ENCODE measurements around the gene EPAS1. TPM values are rescaled to one million over a fixed set of nuclear protein-coding genes. Genes with fewer than 3 reads are reported as not detected.

Gene EPAS1
- total and polyA plus RNA-seq, 2 of the 13 experiments (the other 11 are each of a cell fraction or from before 2014, with no cell fraction given): 47.1 to 182 TPM

DNA sequence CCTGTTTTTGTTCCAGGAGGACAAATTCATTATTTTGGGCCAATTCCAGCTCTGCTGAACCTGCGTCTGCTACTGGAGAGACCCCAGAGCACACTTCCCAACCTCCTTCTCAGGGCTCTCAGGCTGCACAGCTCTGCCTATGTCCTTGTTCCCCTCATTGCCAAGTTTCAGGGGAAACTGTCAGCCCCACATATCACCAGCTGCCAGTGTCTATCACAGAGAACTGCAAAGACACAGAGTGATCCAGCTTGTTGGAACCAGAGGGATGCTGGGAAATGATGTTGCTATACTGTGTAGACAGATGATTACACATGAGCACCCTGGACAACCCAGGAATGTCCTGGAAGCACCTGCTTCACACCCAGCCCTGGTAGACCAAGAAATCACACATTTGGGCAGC lies 114.8 kb downstream of the EPAS1 start:
- no peak overlapping the region for H2AFZ ChIP-seq (ENCODE audit: low read length)
- no peak overlapping the region for H3K9ac ChIP-seq (ENCODE audit: insufficient read depth, low read depth, low read length)
- 96% methylated on average over 1 of the region's 1 CpG for WGBS (ENCODE audit: low lambda C conversion rate)
- H3K9me3 ChIP-seq (ENCODE audit: low read length): no peaks in the 10 kb centered on the region
- H3K4me3 ChIP-seq (replicated peaks in 1 of 3; ENCODE audit: insufficient read depth in 1 of 3, low read depth in 2 of 3, low read length in 3 of 3): no peak overlapping the region
- no peak for DNase-seq (ENCODE audit: low spot score)
- H4K20me1 ChIP-seq (ENCODE audit: insufficient read depth, low read length): no peaks in the 10 kb centered on the region
- no peaks in the 10 kb centered on the region for H3K27me3 ChIP-seq (ENCODE audit: control insufficient read depth in 1 of 2, insufficient read depth in 2 of 2, low read length in 2 of 2)
- H3K79me2 ChIP-seq (ENCODE audit: insufficient read depth, low read length): peaks cover 33% of the 10 kb centered on the region
- POLR2A ChIA-PET: interaction anchor here (1.3 to 1.4 kb wide), 2 partner anchors 23 to 104 kb away, joined by 3 to 5 read pairs; no protein-coding TSS in a partner anchor
- H3K27ac ChIP-seq (ENCODE audit: extremely low read length, insufficient read depth, low read length): peak overlapping the region; percentile 5
- ATAC-seq: no peak
- BruUV-seq (replicated peaks): no TSS peak
- peak; percentile 49 for FAIRE-seq
- H3K4me1 ChIP-seq (ENCODE audit: insufficient read depth, low read length): peaks cover 95% of the 10 kb centered on the region
- H3K36me3 ChIP-seq (replicated peaks in 1 of 2; ENCODE audit: control insufficient read depth in 1 of 2, insufficient read depth in 2 of 2, low read length in 2 of 2): no peaks in the 10 kb centered on the region
- in situ Hi-C loops (cut with HindIII; ENCODE audit: extremely low pct_ligation_motif_present, low pct_unique_long_range_greater_than_20kb): no loop called here
- intact Hi-C loops (cut with micrococcal nuclease; ENCODE audit: unreplicated experiment): loop anchor here (5.0 kb wide), 1 partner anchor 885 kb away; no protein-coding TSS in a partner anchor
- CTCF ChIA-PET (ENCODE audit: low intra/inter-chr PET ratio, low total read pairs): no interaction called here
- no peak overlapping the region for H3K4me2 ChIP-seq (ENCODE audit: low read depth, low read length)
- TF ChIP-seq ZKSCAN5 (CRISPR knock-in tag; IDR thresholded peaks at IDR 0.05) (no peak), ZNF780A (CRISPR knock-in tag; IDR thresholded peaks at IDR 0.05) (no peak), ZNF143 (CRISPR knock-in tag; IDR thresholded peaks at IDR 0.05) (peak; percentile 60), SRSF1 (optimal IDR thresholded peaks at IDR 0.05; ENCODE audit: low read depth, low read length) (no peak)
- TF ChIP-seq, protein P1, sequence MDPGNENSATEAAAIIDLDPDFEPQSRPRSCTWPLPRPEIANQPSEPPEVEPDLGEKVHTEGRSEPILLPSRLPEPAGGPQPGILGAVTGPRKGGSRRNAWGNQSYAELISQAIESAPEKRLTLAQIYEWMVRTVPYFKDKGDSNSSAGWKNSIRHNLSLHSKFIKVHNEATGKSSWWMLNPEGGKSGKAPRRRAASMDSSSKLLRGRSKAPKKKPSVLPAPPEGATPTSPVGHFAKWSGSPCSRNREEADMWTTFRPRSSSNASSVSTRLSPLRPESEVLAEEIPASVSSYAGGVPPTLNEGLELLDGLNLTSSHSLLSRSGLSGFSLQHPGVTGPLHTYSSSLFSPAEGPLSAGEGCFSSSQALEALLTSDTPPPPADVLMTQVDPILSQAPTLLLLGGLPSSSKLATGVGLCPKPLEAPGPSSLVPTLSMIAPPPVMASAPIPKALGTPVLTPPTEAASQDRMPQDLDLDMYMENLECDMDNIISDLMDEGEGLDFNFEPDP (CRISPR knock-in tag; conservative IDR thresholded peaks at IDR 0.05): 0 out of 2 replicates have a peak, but pooled peaks have one; percentile 62
- TF ChIP-seq, protein P2, sequence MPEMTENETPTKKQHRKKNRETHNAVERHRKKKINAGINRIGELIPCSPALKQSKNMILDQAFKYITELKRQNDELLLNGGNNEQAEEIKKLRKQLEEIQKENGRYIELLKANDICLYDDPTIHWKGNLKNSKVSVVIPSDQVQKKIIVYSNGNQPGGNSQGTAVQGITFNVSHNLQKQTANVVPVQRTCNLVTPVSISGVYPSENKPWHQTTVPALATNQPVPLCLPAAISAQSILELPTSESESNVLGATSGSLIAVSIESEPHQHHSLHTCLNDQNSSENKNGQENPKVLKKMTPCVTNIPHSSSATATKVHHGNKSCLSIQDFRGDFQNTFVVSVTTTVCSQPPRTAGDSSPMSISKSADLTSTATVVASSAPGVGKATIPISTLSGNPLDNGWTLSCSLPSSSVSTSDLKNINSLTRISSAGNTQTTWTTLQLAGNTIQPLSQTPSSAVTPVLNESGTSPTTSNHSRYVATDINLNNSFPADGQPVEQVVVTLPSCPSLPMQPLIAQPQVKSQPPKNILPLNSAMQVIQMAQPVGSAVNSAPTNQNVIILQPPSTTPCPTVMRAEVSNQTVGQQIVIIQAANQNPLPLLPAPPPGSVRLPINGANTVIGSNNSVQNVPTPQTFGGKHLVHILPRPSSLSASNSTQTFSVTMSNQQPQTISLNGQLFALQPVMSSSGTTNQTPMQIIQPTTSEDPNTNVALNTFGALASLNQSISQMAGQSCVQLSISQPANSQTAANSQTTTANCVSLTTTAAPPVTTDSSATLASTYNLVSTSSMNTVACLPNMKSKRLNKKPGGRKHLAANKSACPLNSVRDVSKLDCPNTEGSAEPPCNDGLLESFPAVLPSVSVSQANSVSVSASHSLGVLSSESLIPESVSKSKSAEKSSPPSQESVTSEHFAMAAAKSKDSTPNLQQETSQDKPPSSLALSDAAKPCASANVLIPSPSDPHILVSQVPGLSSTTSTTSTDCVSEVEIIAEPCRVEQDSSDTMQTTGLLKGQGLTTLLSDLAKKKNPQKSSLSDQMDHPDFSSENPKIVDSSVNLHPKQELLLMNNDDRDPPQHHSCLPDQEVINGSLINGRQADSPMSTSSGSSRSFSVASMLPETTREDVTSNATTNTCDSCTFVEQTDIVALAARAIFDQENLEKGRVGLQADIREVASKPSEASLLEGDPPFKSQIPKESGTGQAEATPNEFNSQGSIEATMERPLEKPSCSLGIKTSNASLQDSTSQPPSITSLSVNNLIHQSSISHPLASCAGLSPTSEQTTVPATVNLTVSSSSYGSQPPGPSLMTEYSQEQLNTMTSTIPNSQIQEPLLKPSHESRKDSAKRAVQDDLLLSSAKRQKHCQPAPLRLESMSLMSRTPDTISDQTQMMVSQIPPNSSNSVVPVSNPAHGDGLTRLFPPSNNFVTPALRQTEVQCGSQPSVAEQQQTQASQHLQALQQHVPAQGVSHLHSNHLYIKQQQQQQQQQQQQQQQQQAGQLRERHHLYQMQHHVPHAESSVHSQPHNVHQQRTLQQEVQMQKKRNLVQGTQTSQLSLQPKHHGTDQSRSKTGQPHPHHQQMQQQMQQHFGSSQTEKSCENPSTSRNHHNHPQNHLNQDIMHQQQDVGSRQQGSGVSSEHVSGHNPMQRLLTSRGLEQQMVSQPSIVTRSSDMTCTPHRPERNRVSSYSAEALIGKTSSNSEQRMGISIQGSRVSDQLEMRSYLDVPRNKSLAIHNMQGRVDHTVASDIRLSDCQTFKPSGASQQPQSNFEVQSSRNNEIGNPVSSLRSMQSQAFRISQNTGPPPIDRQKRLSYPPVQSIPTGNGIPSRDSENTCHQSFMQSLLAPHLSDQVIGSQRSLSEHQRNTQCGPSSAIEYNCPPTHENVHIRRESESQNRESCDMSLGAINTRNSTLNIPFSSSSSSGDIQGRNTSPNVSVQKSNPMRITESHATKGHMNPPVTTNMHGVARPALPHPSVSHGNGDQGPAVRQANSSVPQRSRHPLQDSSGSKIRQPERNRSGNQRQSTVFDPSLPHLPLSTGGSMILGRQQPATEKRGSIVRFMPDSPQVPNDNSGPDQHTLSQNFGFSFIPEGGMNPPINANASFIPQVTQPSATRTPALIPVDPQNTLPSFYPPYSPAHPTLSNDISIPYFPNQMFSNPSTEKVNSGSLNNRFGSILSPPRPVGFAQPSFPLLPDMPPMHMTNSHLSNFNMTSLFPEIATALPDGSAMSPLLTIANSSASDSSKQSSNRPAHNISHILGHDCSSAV (CRISPR knock-in tag; IDR thresholded peaks at IDR 0.05; ENCODE audit: borderline replicate concordance): no peak
